Osteoblast (primary cell): ENCODE results near the gene CADM4. TPM values are rescaled to one million over a fixed set of nuclear protein-coding genes. Genes with fewer than 3 reads are reported as not detected.

ENCODE experiments used
- DNase-seq: peaks from one replicate; pipeline ENCODE4 v3.0.0; 2011; ENCODE audit warnings: low spot score, mixed read lengths; ENCODE audit not compliant: insufficient read length; ENCODE audit errors: missing footprints
- H2AFZ ChIP-seq: 2 replicates; pipeline ENCODE4 v1.6.0; 2011; ENCODE audit warnings: mild to moderate bottlenecking, low read length
- H3K27ac ChIP-seq: 2 replicates; pipeline ENCODE4 v1.5.1; 2011; ENCODE audit warnings: mild to moderate bottlenecking, low read depth, low read length, moderate library complexity
- H3K27me3 ChIP-seq: 2 replicates; pipeline ENCODE4 v1.6.0; 2012; ENCODE audit warnings: mild to moderate bottlenecking, control low read depth, inconsistent platforms, low read length, moderate library complexity; ENCODE audit not compliant: insufficient read depth
- H3K36me3 ChIP-seq: 2 replicates; pipeline ENCODE4 v1.5.1; 2011; ENCODE audit warnings: mild to moderate bottlenecking, low read length, control low read depth, moderate library complexity; ENCODE audit not compliant: insufficient read depth
- H3K4me1 ChIP-seq: 2 replicates; pipeline ENCODE4 v1.5.1; 2011; ENCODE audit warnings: mild to moderate bottlenecking, low read length, control low read depth, moderate library complexity; ENCODE audit not compliant: insufficient read depth
- H3K4me2 ChIP-seq: 2 replicates; pipeline ENCODE4 v1.6.0; 2011; ENCODE audit warnings: mild to moderate bottlenecking, low read length; ENCODE audit not compliant: insufficient read depth
- H3K4me3 ChIP-seq: fragments of 200-600 bp; sonication (generic); 3 replicates; pipeline ENCODE4 v1.5.1; 2012; ENCODE audit warnings: mild to moderate bottlenecking, low read length, inconsistent platforms; ENCODE audit not compliant: insufficient read depth
- H3K79me2 ChIP-seq: 2 replicates; pipeline ENCODE4 v1.6.0; 2012; ENCODE audit warnings: mild to moderate bottlenecking, low read length, control low read depth, inconsistent platforms; ENCODE audit not compliant: insufficient read depth
- H3K9me3 ChIP-seq: 2 replicates; pipeline ENCODE4 v1.5.1; 2011; ENCODE audit warnings: low read depth, low read length, control low read depth
- H4K20me1 ChIP-seq: 2 replicates; pipeline ENCODE4 v1.6.0; 2012; ENCODE audit warnings: mild to moderate bottlenecking, low read length, control low read depth; ENCODE audit not compliant: insufficient read depth
- CTCF ChIP-seq: IDR thresholded peaks from 2 replicates; pipeline ENCODE4 v1.5.1; 2011; ENCODE audit warnings: mild to moderate bottlenecking, low read depth, low read length, moderate library complexity; ENCODE audit errors: extremely low read depth
- small RNA-seq: library from RNA; depleted of rRNA; stranded (forward); fragments of <200 nt; gene quantifications from one replicate; pipeline ENCODE3, GENCODE V24; 2012
- total RNA-seq: library from RNA; depleted of rRNA; stranded (reverse); fragments of >200 nt; gene quantifications from 2 replicates; pipeline ENCODE4 v1.2.3, GENCODE V29; 2012

CADM4 gene
- total RNA-seq, 1 donor: 1.4 TPM

DNA sequence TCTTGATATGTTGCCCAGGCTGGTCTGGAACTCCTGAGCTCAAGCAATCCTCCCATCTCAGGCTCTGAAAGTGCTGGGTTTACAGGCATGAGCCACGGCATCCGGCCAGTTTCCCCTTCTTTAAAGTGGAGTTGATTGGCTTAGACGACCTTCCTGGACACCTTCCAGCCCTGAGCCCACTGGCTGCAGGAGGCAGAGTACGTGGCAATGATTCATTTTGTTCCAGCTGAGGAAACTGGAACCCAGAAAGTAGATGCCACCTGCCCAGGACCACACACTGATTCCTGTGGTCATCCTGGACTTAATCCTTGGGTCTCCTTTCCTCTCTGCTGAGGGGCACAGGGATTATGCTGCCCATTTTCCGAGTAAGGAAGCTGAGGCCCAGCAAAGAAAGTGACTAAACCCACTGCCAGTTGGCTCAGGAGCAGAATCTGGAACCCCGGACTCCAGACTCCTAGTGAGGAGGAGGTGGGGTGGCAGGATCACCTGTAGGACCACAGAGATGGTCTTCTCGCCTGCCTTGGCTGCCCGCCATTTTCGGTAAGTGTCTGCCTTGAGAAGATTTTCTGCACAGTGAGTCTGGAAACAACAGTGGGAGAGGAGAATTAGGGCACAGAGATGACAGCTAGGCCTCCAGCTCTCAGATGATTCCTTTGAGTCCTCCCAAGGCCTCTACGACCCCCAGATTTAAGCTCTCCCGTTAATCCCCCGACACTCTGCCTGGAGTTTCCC is 65.1 kb downstream of the CADM4 start:
- Histone ChIP-seq H3K4me1 (peaks cover 18% of the 10 kb centered on the region), H3K4me3 (peak overlapping the region; percentile 100), H3K4me2 (peak overlapping the region; percentile 97), H3K36me3 (peaks cover 3% of the 10 kb centered on the region), H2AFZ (peak overlapping the region; percentile 98), H4K20me1 (peaks cover 4% of the 10 kb centered on the region), H3K79me2 (peaks cover 46% of the 10 kb centered on the region), H3K27me3 (no peaks in the 10 kb centered on the region), H3K9me3 (no peaks in the 10 kb centered on the region), H3K27ac (peak overlapping the region; percentile 84)
- DNase-seq: peak; percentile 60
- TF ChIP-seq CTCF: no peak

Small RNAs within 50 kb of the gene (small RNA-seq; reads per million reads assigned to genes)
- not detected for gene RN7SL368P

Other genes starting within 250 kb of the CADM4 start
- not detected in 2 replicates for gene TEX101, start 225.0 kb downstream of the CADM4 start, total RNA-seq
- gene LYPD3, start 174.2 kb downstream of the CADM4 start, total RNA-seq: 0.88 TPM in 1 of 2 replicates, not detected in the other
- gene PHLDB3, start 135.1 kb downstream of the CADM4 start, total RNA-seq: 10.9 and 12.1 TPM in 2 replicates
- 42.7 and 52.1 TPM in 2 replicates for gene ETHE1, start 112.6 kb downstream of the CADM4 start, total RNA-seq
- gene ZNF575, start 106.7 kb downstream of the CADM4 start, total RNA-seq: 0.29 and 0.72 TPM in 2 replicates
- 21.4 and 22.7 TPM in 2 replicates for gene XRCC1, start 64.3 kb downstream of the CADM4 start, total RNA-seq
- gene PINLYP, start 64.0 kb downstream of the CADM4 start, total RNA-seq: 0.72 and 2.9 TPM in 2 replicates
- gene IRGQ, start 43.7 kb downstream of the CADM4 start, total RNA-seq: 18.9 and 23.2 TPM in 2 replicates
- 7.4 and 9.4 TPM in 2 replicates for gene ZNF576, start 43.3 kb downstream of the CADM4 start, total RNA-seq
- gene SRRM5, start 27.8 kb downstream of the CADM4 start, total RNA-seq: under 0.01 TPM in 1 of 2 replicates, not detected in the other
- 31.5 and 37.3 TPM in 2 replicates for gene ZNF428, start 20.2 kb downstream of the CADM4 start, total RNA-seq
- 52.5 and 62.2 TPM in 2 replicates for gene PLAUR, start 30.3 kb upstream of the CADM4 start, total RNA-seq
- not detected in 2 replicates for gene IRGC, start 76.2 kb upstream of the CADM4 start, total RNA-seq
- gene SMG9, start 115.1 kb upstream of the CADM4 start, total RNA-seq: 14.5 and 17.4 TPM in 2 replicates
- 6.5 and 7.2 TPM in 2 replicates for gene KCNN4, start 141.1 kb upstream of the CADM4 start, total RNA-seq
- 0.29 and 0.72 TPM in 2 replicates for gene LYPD5, start 162.6 kb upstream of the CADM4 start, total RNA-seq
- 13.4 and 15.6 TPM in 2 replicates for gene ZNF283, start 187.5 kb upstream of the CADM4 start, total RNA-seq
- gene ZNF404, start 244.1 kb upstream of the CADM4 start, total RNA-seq: 1.5 and 2.9 TPM in 2 replicates